AG09309 (cell line): Measurements from ENCODE around the gene SLC44A3.

ENCODE experiments used
- DNase-seq: peaks from one replicate; pipeline ENCODE4 v3.0.0-alpha.2; 2010; ENCODE audit warnings: low read depth
- H3K4me3 ChIP-seq: 2 replicates; pipeline ENCODE4 v1.5.1; 2011; ENCODE audit warnings: mild to moderate bottlenecking, low read depth, low read length, moderate library complexity; ENCODE audit not compliant: control insufficient read depth
- CTCF ChIP-seq: IDR thresholded peaks from 2 replicates; pipeline ENCODE4 v1.5.1; 2011; ENCODE audit warnings: mild to moderate bottlenecking, low read depth, low read length, inconsistent platforms; ENCODE audit not compliant: insufficient read depth, control insufficient read depth; ENCODE audit errors: missing control alignments

Gene SLC44A3

GRCh38 chr1:94804442-94804837 is 15.7 kb upstream of the SLC44A3 start:
- no peak for DNase-seq
- no peak overlapping the region for H3K4me3 ChIP-seq
- no peak for TF ChIP-seq CTCF

GRCh38 chr1:94805912-94806311 is 14.2 kb upstream of the SLC44A3 start:
- DNase-seq: no peak
- TF ChIP-seq CTCF: peak; percentile 94
- H3K4me3 ChIP-seq: no peak overlapping the region

GRCh38 chr1:94806441-94806871 is 13.7 kb upstream of the SLC44A3 start:
- DNase-seq: no peak
- TF ChIP-seq CTCF: no peak
- H3K4me3 ChIP-seq: no peak overlapping the region

- DNase-seq: no peak
- no peak for TF ChIP-seq CTCF
- H3K4me3 ChIP-seq: no peak overlapping the region
Observed at GRCh38 chr1:94807742-94808491, 12.2 kb upstream of the SLC44A3 start.

GRCh38 chr1:94808669-94809068 is 11.5 kb upstream of the SLC44A3 start:
- no peak for TF ChIP-seq CTCF
- DNase-seq: no peak
- no peak overlapping the region for H3K4me3 ChIP-seq

- DNase-seq: no peak
- TF ChIP-seq CTCF: no peak
- H3K4me3 ChIP-seq: no peak overlapping the region
Observed at GRCh38 chr1:94812985-94813384, 7.2 kb upstream of the SLC44A3 start.
